GM18951 (cell line): ENCODE measurements around the gene PLCB1.
"Not testable (repeated sequence)": the region's sequence is repeated elsewhere in the genome, so short reads cannot be mapped to it uniquely, and the experiment has no call there.

Experiments
- POLR2A ChIP-seq: IDR thresholded peaks from 4 replicates; pipeline ENCODE4 v1.6.1; 2011; ENCODE audit warnings: mild to moderate bottlenecking; ENCODE audit not compliant: insufficient read length, insufficient read depth; ENCODE audit errors: extremely low read depth
- in situ Hi-C: fragments of 300-500 bp; cut with MboI; formaldehyde crosslinking; loops from one replicate; pipeline ENCODE4 v1.12.0; 2022; ENCODE audit warnings: low sequenced_read_pairs, mixed read lengths, inconsistent platforms; ENCODE audit not compliant: unreplicated experiment

PLCB1 gene

DNA sequence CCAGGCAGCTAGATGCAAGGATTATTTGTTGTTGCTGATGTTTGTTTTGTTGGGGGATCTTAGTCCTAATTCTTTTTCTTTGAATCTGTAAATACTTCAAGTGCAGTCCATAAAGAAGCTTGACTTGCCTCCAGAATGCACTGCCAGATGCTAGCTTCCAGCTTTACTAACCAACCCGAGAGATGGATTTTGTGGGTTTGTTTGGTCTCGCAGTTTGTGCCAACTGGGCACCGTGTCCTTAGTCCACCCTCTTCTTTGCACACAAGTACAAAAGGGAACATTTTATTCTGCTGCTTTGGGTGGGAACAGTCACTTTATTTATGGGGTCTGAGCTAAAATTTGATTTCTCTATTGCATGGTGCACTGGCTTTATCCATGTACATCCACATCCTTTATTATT is 212.0 kb downstream of the PLCB1 start:
- in situ Hi-C loops, result no loop called here
- no peak for TF ChIP-seq POLR2A

DNA sequence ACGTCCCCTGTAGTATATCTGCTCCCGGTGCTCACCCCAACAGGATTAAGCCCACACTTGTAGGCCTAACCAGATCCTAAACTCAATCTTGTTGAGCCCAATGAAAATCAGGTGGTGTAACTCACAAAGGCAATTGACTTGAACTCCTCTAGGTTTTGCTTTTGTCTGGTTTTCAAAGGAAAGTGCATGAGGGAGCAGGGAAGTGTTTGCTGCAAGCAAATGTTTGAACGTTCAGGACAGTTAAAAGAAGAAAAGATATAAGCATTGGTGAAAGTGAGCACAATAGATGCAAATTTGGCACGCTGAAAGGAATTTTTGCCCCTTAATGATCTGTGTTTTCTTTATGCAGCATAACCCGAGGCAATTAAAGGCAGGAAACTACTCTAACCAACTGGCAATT is 212.6 kb downstream of the PLCB1 start:
- in situ Hi-C loops, result no loop called here
- TF ChIP-seq POLR2A, result no peak

DNA sequence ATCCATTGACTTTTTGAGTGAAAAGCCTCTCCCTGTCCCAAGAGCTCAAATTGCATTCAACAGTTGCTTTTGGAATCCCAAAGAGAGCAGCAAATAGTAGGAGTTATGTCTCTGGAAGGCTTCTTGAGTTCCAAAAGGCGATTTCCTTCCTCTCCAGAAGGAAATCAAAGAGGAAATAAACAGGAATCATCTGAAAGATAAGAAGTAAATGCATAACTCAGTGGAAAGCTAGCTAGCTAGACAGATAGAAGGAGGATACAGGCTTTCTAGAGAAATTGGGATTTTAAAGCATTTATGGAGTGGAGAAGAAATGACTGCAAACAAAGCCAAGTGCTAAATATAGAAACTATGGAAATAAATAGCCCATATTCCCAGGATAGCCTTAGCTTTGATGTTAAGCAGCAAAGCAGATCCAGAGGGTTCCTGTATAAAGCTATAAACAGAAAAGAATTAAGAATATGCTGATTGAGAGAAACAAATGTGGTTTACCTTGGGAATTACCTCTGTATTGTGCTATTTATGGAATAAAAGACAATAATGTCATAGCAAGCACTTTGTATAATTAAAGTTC is 214.7 kb downstream of the PLCB1 start:
- TF ChIP-seq POLR2A, result no peak
- in situ Hi-C loops, result no loop called here

DNA sequence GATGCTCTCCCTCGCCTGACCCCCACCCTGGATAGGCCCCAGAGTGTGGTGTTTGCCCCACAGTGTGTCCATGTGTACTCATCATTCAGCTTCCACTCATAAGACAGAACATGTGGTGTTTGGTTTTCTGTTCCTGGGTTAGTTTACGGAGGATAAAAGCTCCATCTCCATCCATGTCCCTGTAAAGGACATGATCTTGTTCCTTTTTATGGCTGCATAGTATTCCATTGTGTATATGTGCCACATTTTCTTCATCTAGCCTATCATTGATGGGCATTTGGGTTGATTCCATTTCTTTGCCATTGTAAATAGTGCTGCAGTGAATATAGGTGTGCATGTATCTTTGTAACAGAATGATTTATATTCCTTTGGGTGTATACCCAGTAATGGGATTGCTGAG is 218.2 kb downstream of the PLCB1 start:
- in situ Hi-C loops, result not testable (repeated sequence)

DNA sequence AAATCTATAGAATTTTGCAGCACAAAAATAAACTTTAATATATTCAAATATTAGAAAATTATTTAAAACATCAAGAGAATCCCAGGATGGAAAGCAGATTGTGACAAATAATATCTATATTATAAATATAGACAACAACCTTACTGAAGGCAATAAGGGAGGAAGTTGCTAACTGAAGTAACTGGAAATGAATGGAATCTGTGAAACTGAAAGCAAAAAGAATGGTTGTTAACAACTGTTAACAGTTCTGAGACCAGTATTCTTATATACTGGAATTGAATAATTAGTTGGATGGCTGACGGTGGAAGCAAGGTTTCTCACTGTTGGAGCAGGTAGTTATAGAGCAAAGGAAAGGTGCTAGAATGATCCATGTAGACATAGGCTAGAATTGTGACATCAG is 220.4 kb downstream of the PLCB1 start:
- TF ChIP-seq POLR2A, result no peak
- in situ Hi-C loops, result no loop called here

DNA sequence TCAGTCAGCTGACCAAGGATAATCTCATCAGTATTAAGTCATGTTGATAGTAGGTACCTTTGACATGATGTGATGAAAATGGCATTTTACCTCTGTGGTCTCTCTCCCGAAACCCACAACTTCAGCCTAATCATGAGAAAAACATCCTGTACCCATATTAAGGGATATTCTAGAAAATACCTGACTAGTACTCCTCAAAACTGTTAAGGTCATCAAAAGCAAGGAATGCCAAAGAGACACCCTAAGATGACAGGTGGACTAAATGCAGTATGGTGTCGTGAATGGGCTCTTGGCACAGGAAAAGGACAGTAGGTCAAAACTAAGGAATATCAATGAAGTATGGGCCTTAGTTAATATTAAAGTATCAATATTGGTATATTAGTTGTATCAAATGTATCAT is 221.4 kb downstream of the PLCB1 start:
- TF ChIP-seq POLR2A, result no peak
- in situ Hi-C loops, result no loop called here

DNA sequence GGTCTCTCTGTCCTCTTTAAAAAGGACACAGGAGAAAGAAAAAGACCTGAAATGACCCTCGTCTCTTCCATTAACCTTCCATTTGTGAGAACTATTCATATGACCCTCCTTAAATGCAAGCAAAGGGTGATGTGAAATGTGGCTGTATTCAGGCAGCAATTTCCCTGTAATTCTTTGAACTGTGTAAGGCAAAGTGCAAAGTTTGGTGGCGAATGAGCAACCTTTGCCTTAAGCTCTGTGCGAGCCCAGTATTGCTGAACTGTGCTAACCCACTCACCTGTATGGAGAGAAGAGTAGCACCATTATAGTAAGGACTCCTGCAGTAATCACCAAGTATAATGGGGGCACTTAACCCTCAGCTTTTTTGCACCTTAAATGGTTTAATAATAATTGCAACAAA is 223.4 kb downstream of the PLCB1 start:
- in situ Hi-C loops, result no loop called here
- no peak for TF ChIP-seq POLR2A

DNA sequence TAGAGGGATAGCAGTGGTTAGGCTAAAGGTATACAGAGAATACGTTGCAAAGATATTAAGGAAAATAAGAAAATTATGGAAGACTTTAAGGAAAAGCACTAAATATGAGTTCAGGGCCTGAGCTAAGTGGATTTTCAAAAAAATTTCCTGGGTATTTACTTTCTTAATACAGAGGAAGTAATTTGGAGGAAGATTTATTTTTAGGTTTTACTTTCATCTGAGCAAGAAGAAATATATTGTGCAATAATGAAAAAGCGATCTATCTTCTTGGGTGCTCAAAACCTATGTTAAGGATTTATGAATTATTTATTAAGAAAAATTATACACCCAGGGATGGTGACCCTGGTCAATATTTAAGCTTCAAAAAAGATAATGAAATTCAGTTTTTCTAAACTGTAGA is 224.7 kb downstream of the PLCB1 start:
- in situ Hi-C loops, result no loop called here
- TF ChIP-seq POLR2A, result no peak

DNA sequence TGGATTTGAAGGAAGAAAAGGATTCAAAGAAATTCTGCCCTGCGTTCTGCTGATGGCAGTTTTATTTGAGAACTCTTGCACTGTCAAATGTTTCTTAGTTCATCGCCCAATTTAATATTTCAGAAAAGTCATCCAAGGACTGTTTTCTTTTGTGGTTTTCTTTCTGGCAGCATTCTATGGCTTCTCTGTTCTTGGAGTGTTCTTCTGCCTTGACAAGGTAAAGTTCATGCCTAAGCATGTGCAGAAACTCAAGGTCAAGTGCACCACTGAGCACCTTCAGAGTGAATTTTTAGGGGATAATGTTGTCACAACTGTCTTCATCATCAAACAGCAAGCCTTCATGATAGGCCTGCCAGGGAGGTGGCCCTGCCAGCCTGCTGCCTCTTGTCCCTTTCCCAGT is 225.6 kb downstream of the PLCB1 start:
- in situ Hi-C loops, result no loop called here
- no peak for TF ChIP-seq POLR2A

DNA sequence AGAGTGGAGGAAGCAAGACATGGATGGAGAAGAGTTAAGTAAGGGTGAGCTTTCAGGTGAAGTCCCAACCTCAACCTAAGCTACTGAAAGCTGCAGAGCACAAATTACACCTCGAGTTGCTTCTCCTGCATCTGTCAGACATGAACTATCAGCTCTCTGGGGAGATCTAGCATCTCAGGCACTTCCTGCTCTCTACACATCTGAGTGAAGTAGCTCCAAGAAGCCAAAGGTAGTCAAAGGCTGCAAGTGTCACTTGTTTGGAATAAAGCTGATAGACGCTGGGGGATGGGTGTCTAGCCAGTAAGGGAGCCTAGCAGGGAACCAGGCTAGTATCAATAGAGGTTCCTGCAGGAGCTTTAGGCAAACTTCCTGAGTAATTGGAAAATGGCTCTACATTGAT is 228.0 kb downstream of the PLCB1 start:
- TF ChIP-seq POLR2A, result no peak
- in situ Hi-C loops, result no loop called here

DNA sequence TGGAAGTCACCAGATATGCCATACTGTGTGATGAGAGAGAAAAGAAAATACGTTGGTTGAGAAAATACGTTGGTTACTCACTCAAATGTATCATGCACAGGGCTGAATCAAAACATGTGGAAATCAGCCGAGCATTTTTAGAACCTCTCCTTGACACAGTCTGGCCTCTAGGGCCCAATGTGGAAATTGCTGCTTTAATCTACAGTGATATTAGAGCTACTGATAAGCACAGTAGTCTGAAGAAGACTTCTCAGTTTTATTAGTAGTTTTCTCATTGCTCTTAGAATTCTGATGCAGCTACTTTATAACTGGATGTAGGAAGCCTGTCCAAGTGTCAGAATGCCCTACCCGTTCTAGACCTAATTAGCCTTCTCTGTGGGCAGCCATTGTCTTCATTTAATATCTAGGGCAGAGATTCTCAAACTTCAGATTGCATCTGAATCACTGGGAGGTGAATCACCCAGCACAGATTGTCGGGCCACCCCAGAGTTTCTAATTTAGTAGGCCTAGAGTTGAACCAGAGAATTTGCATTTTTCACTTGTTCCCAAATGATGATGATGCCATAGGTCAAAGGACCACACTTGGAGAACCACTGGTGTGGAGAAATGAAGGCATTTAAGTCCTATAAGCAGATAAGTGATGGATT is 229.1 kb downstream of the PLCB1 start:
- in situ Hi-C loops, result no loop called here

DNA sequence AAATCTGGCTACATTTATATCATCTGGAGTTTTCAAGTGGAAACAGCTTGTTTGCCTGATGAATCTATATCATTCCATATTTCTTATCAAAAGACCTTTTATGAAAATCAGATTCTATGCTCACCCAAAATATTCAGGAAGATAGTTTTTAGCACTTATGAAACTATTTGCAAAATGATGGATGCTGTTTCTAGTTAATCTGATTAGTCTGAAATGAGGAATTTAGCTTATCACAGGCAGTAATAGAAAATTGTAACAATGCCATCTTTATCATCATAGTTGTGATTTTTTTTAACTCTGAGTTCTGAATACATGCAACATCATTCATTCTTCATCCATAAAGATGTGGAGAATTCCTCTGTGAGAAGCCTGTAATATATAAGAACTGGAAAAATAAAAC is 229.7 kb downstream of the PLCB1 start:
- in situ Hi-C loops, result no loop called here
- TF ChIP-seq POLR2A, result no peak

More for the DNA sequence above, 229.1 kb downstream of the PLCB1 start:
- TF ChIP-seq POLR2A, result no peak

DNA sequence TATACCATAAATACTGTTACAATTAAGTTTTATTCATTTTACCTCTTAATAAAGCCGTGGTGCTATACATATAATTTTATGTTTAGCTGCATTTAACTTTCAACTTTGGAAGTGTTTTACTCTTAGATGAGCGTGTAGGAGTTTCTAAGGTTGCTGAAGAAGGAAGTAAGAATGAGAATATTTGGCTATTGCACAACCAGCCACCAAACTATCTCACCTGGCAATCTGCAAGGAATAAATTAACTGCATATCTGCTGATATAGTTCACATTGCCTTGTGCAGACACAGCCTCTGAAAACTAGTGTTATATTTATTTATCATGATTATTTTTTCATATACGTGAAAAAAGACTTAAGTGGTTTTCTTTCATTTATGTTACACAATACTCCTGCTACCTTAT is 230.4 kb downstream of the PLCB1 start:
- in situ Hi-C loops, result no loop called here
- no peak for TF ChIP-seq POLR2A

DNA sequence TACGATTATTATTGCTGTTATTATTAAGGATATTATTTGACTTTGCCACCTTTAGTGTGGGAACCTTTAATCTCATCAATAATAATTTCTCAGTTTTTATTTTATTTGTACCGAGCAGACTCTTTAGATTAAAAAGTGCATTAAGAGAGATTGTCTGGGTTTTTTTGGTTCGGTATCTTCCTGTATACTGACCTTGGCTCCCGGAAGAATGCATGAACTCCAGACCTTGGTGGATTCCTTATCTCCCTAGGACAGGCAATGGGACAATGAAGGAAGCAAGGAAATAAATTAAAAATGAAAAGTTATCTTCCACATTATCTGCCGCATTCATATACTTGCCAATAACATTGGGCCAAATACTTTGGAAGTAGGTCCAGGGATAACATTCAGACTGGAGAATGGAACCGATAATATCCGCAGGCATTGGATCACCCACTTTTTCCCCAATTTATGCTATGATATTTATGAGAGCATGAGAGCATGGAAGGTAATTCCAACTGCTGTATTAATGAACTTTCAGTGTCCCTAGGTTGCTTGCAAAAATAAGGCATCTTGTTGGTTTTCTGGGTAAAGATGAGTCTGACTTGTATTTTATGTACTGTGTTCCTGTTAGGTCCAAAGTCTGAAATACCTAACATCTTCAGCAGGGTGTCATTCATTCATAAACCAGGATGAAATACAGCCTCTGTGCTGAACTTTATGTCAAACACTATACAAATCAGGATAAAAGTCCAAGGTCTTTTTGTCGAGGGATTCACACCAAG is 232.1 kb downstream of the PLCB1 start:
- TF ChIP-seq POLR2A, result no peak

More for the DNA sequence above, 232.1 kb downstream of the PLCB1 start:
- in situ Hi-C loops, result no loop called here
